Gastroesophageal sphincter (tissue), 4 donors: ENCODE results near the gene ATXN3. TPM values are rescaled to one million over a fixed set of nuclear protein-coding genes. Genes with fewer than 3 reads are reported as not detected.

Experiments used
- ATAC-seq: fragments of 150-250 bp; one replicate; pipeline ENCODE4 v1.9.1; 2016; ENCODE audit warnings: mild to moderate bottlenecking, moderate library complexity
- H3K27ac ChIP-seq, 4 donors: fragments of 200-600 bp; sonication (generic) in 3 of 4; 1 replicate in 3 of 4; 2 replicates in 1 of 4; pipeline ENCODE4 v1.5.1; 2016 to 2019
- H3K27me3 ChIP-seq: fragments of 200-600 bp; sonication (generic); one replicate; pipeline ENCODE4 v1.5.1; 2019
- H3K36me3 ChIP-seq, 2 donors: fragments of 200-600 bp; sonication (generic); one replicate each; pipeline ENCODE4 v1.5.1; 2019; ENCODE audit warnings: control low read depth in 1 of 2
- H3K4me1 ChIP-seq, 3 donors: fragments of 200-600 bp; sonication (generic); 1 replicate in 2 of 3; 2 replicates in 1 of 3; pipeline ENCODE4 v1.5.1; 2016 to 2019; ENCODE audit warnings: control low read depth in 2 of 3
- H3K4me3 ChIP-seq, 2 donors: fragments of 200-600 bp; sonication (generic); one replicate each; pipeline ENCODE4 v1.5.1; 2019; ENCODE audit warnings: mild to moderate bottlenecking in 1 of 2, moderate library complexity in 1 of 2
- H3K9me3 ChIP-seq, 3 donors: fragments of 200-600 bp; sonication (generic); one replicate each; pipeline ENCODE4 v1.5.1; 2017 to 2019; ENCODE audit warnings: control low read depth in 2 of 3
- CTCF ChIP-seq, 4 experiments: fragments of 200-600 bp in 2 of 4; fragments of 450-650 bp in 2 of 4; sonication (generic) in 1 of 4; IDR thresholded peaks; one replicate each; pipeline ENCODE4 v1.5.1; 2017 to 2019; ENCODE audit warnings: antibody characterized with exemption in 4 of 4, mild to moderate bottlenecking in 2 of 4, moderate library complexity in 2 of 4
- EP300 ChIP-seq: sonication (generic); formaldehyde crosslinking; IDR thresholded peaks from one replicate; pipeline ENCODE4 v1.6.1; 2017; ENCODE audit warnings: antibody characterized with exemption, mild to moderate bottlenecking
- POLR2A ChIP-seq, 2 donors: fragments of 450-650 bp; IDR thresholded peaks; one replicate each; pipeline ENCODE4 v1.6.1; 2017; ENCODE audit warnings: antibody characterized with exemption in 2 of 2, mild to moderate bottlenecking in 2 of 2, moderate library complexity in 1 of 2
- POLR2AphosphoS5 ChIP-seq: sonication (generic); formaldehyde crosslinking; IDR thresholded peaks from one replicate; pipeline ENCODE4 v1.6.1; 2017; ENCODE audit warnings: antibody characterized with exemption
- WGBS, 2 donors: methylation state at CpG; one replicate each; pipeline ENCODE4 v1.1.5; 2018; ENCODE audit warnings: low coverage in 1 of 2; 5-methylcytosine and 5-hydroxymethylcytosine counted together
- total RNA-seq, 4 donors: library from RNA; depleted of rRNA; stranded (reverse); fragments of >200 nt; gene quantifications; one replicate each; pipeline ENCODE4 v1.1.0, GENCODE V29; 2016

Gene ATXN3
- total RNA-seq, 4 donors from 2014 or later = 43.1 to 63.0 (median 54.1) TPM

DNA sequence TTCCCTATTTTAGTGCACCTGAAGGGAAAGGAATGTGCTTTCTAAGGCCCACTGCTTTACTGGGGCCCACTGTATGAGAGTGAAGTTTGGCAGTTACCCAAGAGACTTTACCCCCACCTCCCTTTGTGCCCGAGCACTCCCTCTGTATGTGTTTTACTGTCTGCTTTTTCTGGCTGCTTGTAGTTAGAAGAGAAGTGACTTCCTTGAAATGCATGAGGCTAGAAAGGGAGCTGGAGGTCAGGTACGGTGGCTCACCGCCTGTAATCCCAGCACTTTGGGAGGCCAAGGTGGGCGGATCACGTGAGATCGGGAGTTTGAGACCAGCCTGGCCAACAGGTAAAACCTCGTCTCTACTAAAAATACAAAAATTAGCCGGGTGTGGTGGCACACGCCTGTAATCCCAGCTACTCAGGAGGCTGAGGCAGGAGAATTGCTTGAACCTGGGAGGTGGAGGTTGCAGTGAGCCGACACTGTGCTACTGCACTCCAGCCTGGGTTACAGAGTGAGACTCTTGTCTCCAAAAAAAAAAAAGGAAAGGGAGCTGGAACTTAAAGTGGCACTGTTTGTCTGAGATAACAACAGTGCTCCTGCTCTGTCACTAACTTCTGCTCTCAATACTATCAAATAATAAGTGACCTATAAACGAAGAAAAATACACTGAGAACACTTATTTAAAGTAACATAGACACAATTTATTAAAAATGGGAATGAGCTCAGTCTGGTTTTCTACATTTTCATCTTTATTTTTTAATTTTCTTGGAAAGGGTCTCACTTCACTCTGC, 72.3 kb downstream of the ATXN3 start:
- WGBS, 2 donors = 84 to 90% methylated on average over 6 of the region's 11 CpGs

GRCh38 chr14:92033433-92033832, 72.9 kb downstream of the ATXN3 start:
- no peak for ATAC-seq
- WGBS, 2 donors = 91 to 94% methylated on average over 1 of the region's 1 CpG
- no peaks in the 10 kb centered on the region for H3K9me3 ChIP-seq
- H3K4me3 ChIP-seq = no peak overlapping the region
- TF ChIP-seq CTCF (IDR thresholded peaks at IDR 0.05) (no peak), EP300 (no peak), POLR2A (IDR thresholded peaks at IDR 0.05) (no peak), POLR2AphosphoS5 (no peak)
- H3K27me3 ChIP-seq = no peaks in the 10 kb centered on the region
- H3K4me1 ChIP-seq = peaks cover 3 to 42% (median 15%) of the 10 kb centered on the region in 3 donors
- no peak overlapping the region for H3K27ac ChIP-seq
- H3K36me3 ChIP-seq = peaks cover 0 to 51% of the 10 kb centered on the region in 2 donors

More for the DNA sequence above, 72.3 kb downstream of the ATXN3 start:
- Histone ChIP-seq H3K4me3 (no peak overlapping the region), H3K27me3 (no peaks in the 10 kb centered on the region), H3K9me3 (no peaks in the 10 kb centered on the region), H3K4me1 (peaks cover 3 to 47% (median 19%) of the 10 kb centered on the region in 3 donors), H3K27ac (no peak overlapping the region), H3K36me3 (peaks cover 0 to 47% of the 10 kb centered on the region in 2 donors)
- TF ChIP-seq POLR2AphosphoS5 (no peak), POLR2A (IDR thresholded peaks at IDR 0.05) (no peak), CTCF (IDR thresholded peaks at IDR 0.05) (no peak), EP300 (no peak)
- no peak for ATAC-seq

- 82 to 100% methylated on average over 4 to 14 of the region's 21 CpGs for WGBS, 2 donors
- TF ChIP-seq EP300 = no peak
- no peak for TF ChIP-seq POLR2A (IDR thresholded peaks at IDR 0.05)
- TF ChIP-seq CTCF (IDR thresholded peaks at IDR 0.05) = no peak
- TF ChIP-seq POLR2AphosphoS5 = no peak
These were observed 79.7 kb downstream of the ATXN3 start for GRCh38 chr14:92026548-92027190.

DNA sequence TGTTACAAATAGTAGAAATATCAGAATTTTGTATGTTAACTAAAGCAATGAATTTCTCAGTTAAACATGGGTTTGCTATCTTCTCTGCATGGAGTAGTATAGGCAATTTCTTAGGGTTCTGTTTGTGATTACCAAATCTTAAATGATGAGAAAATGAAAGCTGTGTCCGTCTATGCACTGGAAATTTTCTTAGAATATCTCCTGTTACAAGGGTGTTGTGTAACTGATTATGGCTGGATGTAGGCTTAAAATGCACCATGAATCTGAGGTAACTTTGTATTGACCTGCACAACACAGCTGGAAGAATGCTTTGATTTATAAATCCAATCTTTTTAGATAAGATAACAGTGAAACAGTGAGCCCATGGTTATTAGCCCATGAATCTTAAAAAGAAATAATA, 84.3 kb downstream of the ATXN3 start:
- ATAC-seq = no peak
- TF ChIP-seq POLR2AphosphoS5 (no peak), POLR2A (IDR thresholded peaks at IDR 0.05) (no peak), EP300 (no peak), CTCF (IDR thresholded peaks at IDR 0.05) (no peak)
- Histone ChIP-seq H3K27me3 (no peaks in the 10 kb centered on the region), H3K4me1 (no peaks in the 10 kb centered on the region), H3K27ac (no peak overlapping the region), H3K36me3 (peaks cover 0 to 88% of the 10 kb centered on the region in 2 donors), H3K4me3 (no peak overlapping the region), H3K9me3 (no peaks in the 10 kb centered on the region)
- WGBS, 2 donors = 50 to 57% methylated on average over 1 of the region's 1 CpG

More at GRCh38 chr14:92026548-92027190, 79.7 kb downstream of the ATXN3 start:
- no peak overlapping the region for H3K4me3 ChIP-seq
- no peak overlapping the region for H3K27ac ChIP-seq
- H3K4me1 ChIP-seq = no peaks in the 10 kb centered on the region
- ATAC-seq = no peak
- peaks cover 0 to 84% of the 10 kb centered on the region in 2 donors for H3K36me3 ChIP-seq
- H3K9me3 ChIP-seq = no peaks in the 10 kb centered on the region
- no peaks in the 10 kb centered on the region for H3K27me3 ChIP-seq
